Measurements from ENCODE around the gene GIMAP4. TPM values are rescaled to one million over a fixed set of nuclear protein-coding genes. Genes with fewer than 3 reads are reported as not detected.
"Not testable (repeated sequence)": the region's sequence is repeated elsewhere in the genome, so short reads cannot be mapped to it uniquely, and the experiment has no call there.

Gene GIMAP4
- 0.13 TPM in 1 of 2 replicates, not detected in the other for total RNA-seq

- no peak for TF ChIP-seq CTCF (IDR thresholded peaks at IDR 0.05; ENCODE audit: insufficient read depth, low read length, poor library complexity, severe bottlenecking)
- DNase-seq (ENCODE audit: low read depth), result no peak
- H3K36me3 ChIP-seq (ENCODE audit: control insufficient read depth, insufficient read depth, low read length), result no peaks in the 10 kb centered on the region
- H3K4me3 ChIP-seq (ENCODE audit: low read depth, low read length), result no peak within 1 kb of the TSS
- no peaks in the 10 kb centered on the region for H3K27me3 ChIP-seq (ENCODE audit: control insufficient read depth, insufficient read depth, low read length)
Observed at GRCh38 chr7:150567169-150567568, at the start of gene GIMAP4. Gene GIMAP4, plus strand, starts transcription at chr7:150567390. Its CDS starts 2,512 bp downstream, at chr7:150569902.

DNA sequence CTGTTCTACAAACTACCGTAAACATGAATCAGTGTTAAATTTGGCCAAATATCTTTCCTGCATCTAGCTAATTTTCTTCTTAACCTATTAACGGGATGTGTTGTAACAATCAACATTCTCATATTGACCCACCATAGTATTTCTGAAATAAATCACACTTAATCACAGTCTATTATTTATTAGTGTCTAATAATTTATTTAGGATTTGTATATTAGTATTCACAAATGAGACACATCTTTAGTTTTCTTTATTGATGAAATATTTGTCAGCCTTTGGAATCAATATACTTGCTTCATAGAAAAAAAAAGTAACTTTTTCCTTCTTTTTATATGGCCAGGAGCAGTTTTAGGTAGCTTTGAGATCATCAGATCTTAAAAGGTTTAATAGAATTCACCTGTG is 47.9 kb upstream of the GIMAP4 start:
- no peak for TF ChIP-seq CTCF (IDR thresholded peaks at IDR 0.05; ENCODE audit: insufficient read depth, low read length, poor library complexity, severe bottlenecking)
- Histone ChIP-seq H3K4me3 (ENCODE audit: low read depth, low read length) (no peak overlapping the region), H3K36me3 (ENCODE audit: control insufficient read depth, insufficient read depth, low read length) (no peaks in the 10 kb centered on the region), H3K27me3 (ENCODE audit: control insufficient read depth, insufficient read depth, low read length) (no peaks in the 10 kb centered on the region)
- no peak for DNase-seq (ENCODE audit: low read depth)

DNA sequence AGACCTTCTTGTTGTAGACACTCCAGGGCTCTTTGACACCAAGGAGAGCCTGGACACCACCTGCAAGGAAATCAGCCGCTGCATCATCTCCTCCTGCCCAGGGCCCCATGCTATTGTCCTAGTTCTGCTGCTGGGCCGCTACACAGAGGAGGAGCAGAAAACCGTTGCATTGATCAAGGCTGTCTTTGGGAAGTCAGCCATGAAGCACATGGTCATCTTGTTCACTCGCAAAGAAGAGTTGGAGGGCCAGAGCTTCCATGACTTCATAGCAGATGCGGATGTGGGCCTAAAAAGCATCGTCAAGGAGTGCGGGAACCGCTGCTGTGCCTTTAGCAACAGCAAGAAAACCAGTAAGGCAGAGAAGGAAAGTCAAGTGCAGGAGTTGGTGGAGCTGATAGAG is 47.0 kb upstream of the GIMAP4 start:
- Histone ChIP-seq H3K36me3 (ENCODE audit: control insufficient read depth, insufficient read depth, low read length) (no peaks in the 10 kb centered on the region), H3K4me3 (ENCODE audit: low read depth, low read length) (no peak overlapping the region), H3K27me3 (ENCODE audit: control insufficient read depth, insufficient read depth, low read length) (no peaks in the 10 kb centered on the region)
- no peak for TF ChIP-seq CTCF (IDR thresholded peaks at IDR 0.05; ENCODE audit: insufficient read depth, low read length, poor library complexity, severe bottlenecking)
- DNase-seq (ENCODE audit: low read depth), result no peak

DNA sequence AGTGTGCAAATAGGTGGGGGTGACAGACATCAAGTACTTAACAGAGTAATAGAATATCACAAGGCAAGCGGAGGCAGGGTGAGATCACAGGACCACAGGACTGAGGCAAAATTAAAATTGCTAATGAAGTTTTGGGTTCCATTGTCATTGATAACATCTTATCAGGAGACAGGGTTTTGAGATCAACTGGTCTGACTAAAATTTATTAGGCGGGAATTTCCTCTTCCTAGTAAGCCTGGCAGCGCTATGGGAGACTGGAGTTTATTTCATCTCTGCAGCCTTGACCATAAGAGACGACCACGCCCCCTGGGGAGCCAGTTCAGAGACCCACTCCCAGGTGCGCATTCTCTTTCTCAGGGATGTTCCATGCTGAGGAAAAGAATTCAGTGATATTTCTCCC is 44.3 kb upstream of the GIMAP4 start:
- not testable (repeated sequence) for H3K36me3 ChIP-seq (ENCODE audit: control insufficient read depth, insufficient read depth, low read length); H3K27me3 ChIP-seq (ENCODE audit: control insufficient read depth, insufficient read depth, low read length); H3K4me3 ChIP-seq (ENCODE audit: low read depth, low read length); DNase-seq (ENCODE audit: low read depth)

GRCh38 chr7:150524018-150524417 is 43.2 kb upstream of the GIMAP4 start:
- Histone ChIP-seq H3K36me3 (ENCODE audit: control insufficient read depth, insufficient read depth, low read length) (no peaks in the 10 kb centered on the region), H3K4me3 (ENCODE audit: low read depth, low read length) (no peak overlapping the region), H3K27me3 (ENCODE audit: control insufficient read depth, insufficient read depth, low read length) (no peaks in the 10 kb centered on the region)
- DNase-seq (ENCODE audit: low read depth), result no peak
- TF ChIP-seq CTCF (IDR thresholded peaks at IDR 0.05; ENCODE audit: insufficient read depth, low read length, poor library complexity, severe bottlenecking), result no peak

- no peak for TF ChIP-seq CTCF (IDR thresholded peaks at IDR 0.05; ENCODE audit: insufficient read depth, low read length, poor library complexity, severe bottlenecking)
- H3K4me3 ChIP-seq (ENCODE audit: low read depth, low read length), result no peak overlapping the region
Observed at GRCh38 chr7:150531704-150532103, 35.5 kb upstream of the GIMAP4 start.

More at GRCh38 chr7:150531704-150532103, 35.5 kb upstream of the GIMAP4 start:
- no peaks in the 10 kb centered on the region for H3K27me3 ChIP-seq (ENCODE audit: control insufficient read depth, insufficient read depth, low read length)
- no peak for DNase-seq (ENCODE audit: low read depth)
- no peaks in the 10 kb centered on the region for H3K36me3 ChIP-seq (ENCODE audit: control insufficient read depth, insufficient read depth, low read length)

Data from kidney epithelial cell (primary cell).